Smooth muscle cell of bladder (primary cell): ENCODE results near the gene RAB21. TPM values are rescaled to one million over a fixed set of nuclear protein-coding genes. Genes with fewer than 3 reads are reported as not detected.

ENCODE experiments used
- total RNA-seq: library from RNA; depleted of rRNA; stranded (reverse); fragments of >200 nt; gene quantifications from 2 replicates; pipeline ENCODE4 v1.2.3, GENCODE V29; 2014

Gene RAB21, protein sequence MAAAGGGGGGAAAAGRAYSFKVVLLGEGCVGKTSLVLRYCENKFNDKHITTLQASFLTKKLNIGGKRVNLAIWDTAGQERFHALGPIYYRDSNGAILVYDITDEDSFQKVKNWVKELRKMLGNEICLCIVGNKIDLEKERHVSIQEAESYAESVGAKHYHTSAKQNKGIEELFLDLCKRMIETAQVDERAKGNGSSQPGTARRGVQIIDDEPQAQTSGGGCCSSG
- 14.2 and 39.5 TPM in 2 replicates for total RNA-seq

DNA sequence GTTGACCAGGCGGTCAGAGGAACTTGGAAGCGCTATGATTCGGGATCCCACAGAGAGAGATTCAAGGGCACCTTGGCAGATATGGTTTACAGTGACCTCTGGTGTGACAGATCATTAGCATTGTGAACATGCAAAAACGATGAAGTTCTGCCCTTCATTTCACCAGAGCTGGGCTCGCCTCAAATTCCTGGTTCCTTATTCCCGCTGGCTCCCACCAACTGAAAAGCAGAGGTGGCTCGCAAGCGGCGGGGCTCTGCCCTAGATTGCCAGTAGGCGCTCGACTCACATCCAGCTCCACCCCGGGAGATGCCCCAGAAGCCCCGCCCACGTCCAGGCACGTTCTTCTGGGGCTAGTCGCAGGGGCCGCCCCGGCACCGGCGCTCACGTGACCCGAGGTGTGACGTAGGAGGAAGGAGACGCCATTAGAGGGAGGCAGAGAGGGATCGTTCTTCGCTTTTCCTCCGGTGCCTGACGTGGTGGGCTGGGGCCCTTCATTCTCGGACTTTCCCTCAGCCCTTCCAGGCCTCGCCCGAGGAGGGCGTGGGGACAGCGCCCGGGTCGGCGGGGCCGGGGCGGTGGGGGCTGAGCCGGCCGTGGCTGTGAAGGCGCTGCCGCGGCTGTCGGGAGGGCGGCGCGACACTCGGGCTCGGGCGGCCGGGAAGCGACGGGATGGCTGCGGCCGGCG lies at the start of gene RAB21:
Gene RAB21 (plus strand): TSS at position 403 of the 685 bp plus-strand sequence. CDS start 267 bp downstream, at position 670.

Other genes starting within 250 kb of the RAB21 start
- gene ZFC3H1, start 91.0 kb upstream of the RAB21 start, total RNA-seq, result 18.3 and 21.1 TPM in 2 replicates
- gene THAP2, start 90.6 kb upstream of the RAB21 start, total RNA-seq, result 2.3 and 4.3 TPM in 2 replicates
- gene TMEM19, start 68.8 kb upstream of the RAB21 start, total RNA-seq, result 22.5 and 31.3 TPM in 2 replicates
- gene TBC1D15, start 84.9 kb downstream of the RAB21 start, total RNA-seq, result 16.2 and 23.2 TPM in 2 replicates
- not detected in 2 replicates for gene TPH2, start 184.0 kb downstream of the RAB21 start, total RNA-seq